IMR-90 (cell line): Measurements from ENCODE around the gene PTPN11.

ENCODE experiments used
- CEBPB ChIP-seq: IDR thresholded peaks from 2 replicates; pipeline ENCODE4 v1.6.1; 2012; ENCODE audit warnings: low read depth, low read length, improper control_type of control experiment
- MAFK ChIP-seq: IDR thresholded peaks from 2 replicates; pipeline ENCODE4 v1.6.1; 2012; ENCODE audit warnings: low read depth, low read length, improper control_type of control experiment
- MXI1 ChIP-seq: IDR thresholded peaks from 2 replicates; pipeline ENCODE4 v1.6.1; 2012; ENCODE audit warnings: low read depth, mild to moderate bottlenecking, low read length, moderate library complexity, borderline replicate concordance
- POLR2A ChIP-seq: IDR thresholded peaks from 2 replicates; pipeline ENCODE4 v1.6.1; 2012; ENCODE audit warnings: mild to moderate bottlenecking, low read depth, low read length
- RAD21 ChIP-seq: IDR thresholded peaks from 2 replicates; pipeline ENCODE4 v1.6.1; 2012; ENCODE audit warnings: low read length, improper control_type of control experiment
- RCOR1 ChIP-seq: IDR thresholded peaks from 2 replicates; pipeline ENCODE4 v1.6.1; 2012; ENCODE audit warnings: mild to moderate bottlenecking, low read length, improper control_type of control experiment; ENCODE audit not compliant: insufficient replicate concordance
- RFX5 ChIP-seq: IDR thresholded peaks from 2 replicates; pipeline ENCODE4 v1.8.0; 2012; ENCODE audit warnings: low read depth, mild to moderate bottlenecking, low read length, moderate library complexity
- SMC3 ChIP-seq: fragments of 150-350 bp; IDR thresholded peaks from 2 replicates; pipeline ENCODE4 v1.6.1; 2016; ENCODE audit warnings: low read depth, mild to moderate bottlenecking, antibody characterized with exemption, low read length, moderate library complexity
- TF ChIP-seq, protein P1 (sequence below): conservative IDR thresholded peaks from 2 replicates; pipeline ENCODE4 v1.5.1; 2012; ENCODE audit warnings: mild to moderate bottlenecking, low read depth, low read length, improper control_type of control experiment
- TF ChIP-seq, protein P2 (sequence below): fragments of 150-350 bp; IDR thresholded peaks from 2 replicates; pipeline ENCODE4 v1.6.1; 2017; ENCODE audit warnings: mild to moderate bottlenecking, antibody characterized with exemption, low read length, low read depth
- TF ChIP-seq, protein P3 (sequence below): fragments of 150-350 bp; IDR thresholded peaks from 2 replicates; pipeline ENCODE4 v1.6.1; 2016; ENCODE audit warnings: low read depth, mild to moderate bottlenecking, low read length, moderate library complexity, borderline replicate concordance

DNA sequence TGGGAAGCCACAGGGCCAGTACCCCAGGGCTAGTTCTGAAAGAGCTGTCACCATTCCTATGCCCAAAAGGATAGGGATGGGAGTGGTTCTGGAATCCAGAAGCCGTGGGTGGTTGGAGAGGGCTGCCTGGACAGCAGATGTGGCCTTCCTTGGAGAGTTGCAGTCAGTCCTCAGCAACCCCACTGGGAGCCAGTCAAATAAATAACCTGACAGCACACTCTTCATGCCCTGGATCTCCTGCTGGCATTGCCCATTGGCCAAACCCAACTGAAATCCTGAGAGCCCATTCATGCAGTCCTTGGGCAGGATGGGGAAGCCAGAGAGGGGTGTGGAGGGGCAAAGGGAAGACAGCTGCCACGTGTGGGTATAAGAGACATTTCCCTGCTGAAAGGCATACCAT lies 128.2 kb downstream of the PTPN11 start:
- no peak for TF ChIP-seq MXI1
- TF ChIP-seq, protein P1, sequence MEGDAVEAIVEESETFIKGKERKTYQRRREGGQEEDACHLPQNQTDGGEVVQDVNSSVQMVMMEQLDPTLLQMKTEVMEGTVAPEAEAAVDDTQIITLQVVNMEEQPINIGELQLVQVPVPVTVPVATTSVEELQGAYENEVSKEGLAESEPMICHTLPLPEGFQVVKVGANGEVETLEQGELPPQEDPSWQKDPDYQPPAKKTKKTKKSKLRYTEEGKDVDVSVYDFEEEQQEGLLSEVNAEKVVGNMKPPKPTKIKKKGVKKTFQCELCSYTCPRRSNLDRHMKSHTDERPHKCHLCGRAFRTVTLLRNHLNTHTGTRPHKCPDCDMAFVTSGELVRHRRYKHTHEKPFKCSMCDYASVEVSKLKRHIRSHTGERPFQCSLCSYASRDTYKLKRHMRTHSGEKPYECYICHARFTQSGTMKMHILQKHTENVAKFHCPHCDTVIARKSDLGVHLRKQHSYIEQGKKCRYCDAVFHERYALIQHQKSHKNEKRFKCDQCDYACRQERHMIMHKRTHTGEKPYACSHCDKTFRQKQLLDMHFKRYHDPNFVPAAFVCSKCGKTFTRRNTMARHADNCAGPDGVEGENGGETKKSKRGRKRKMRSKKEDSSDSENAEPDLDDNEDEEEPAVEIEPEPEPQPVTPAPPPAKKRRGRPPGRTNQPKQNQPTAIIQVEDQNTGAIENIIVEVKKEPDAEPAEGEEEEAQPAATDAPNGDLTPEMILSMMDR = no peak
- TF ChIP-seq SMC3 = no peak
- no peak for TF ChIP-seq POLR2A
- TF ChIP-seq RAD21 = no peak
- TF ChIP-seq RCOR1 = no peak
- TF ChIP-seq, protein P2, sequence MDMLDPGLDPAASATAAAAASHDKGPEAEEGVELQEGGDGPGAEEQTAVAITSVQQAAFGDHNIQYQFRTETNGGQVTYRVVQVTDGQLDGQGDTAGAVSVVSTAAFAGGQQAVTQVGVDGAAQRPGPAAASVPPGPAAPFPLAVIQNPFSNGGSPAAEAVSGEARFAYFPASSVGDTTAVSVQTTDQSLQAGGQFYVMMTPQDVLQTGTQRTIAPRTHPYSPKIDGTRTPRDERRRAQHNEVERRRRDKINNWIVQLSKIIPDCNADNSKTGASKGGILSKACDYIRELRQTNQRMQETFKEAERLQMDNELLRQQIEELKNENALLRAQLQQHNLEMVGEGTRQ = no peak
- no peak for TF ChIP-seq RFX5
- no peak for TF ChIP-seq CEBPB
- TF ChIP-seq, protein P3, sequence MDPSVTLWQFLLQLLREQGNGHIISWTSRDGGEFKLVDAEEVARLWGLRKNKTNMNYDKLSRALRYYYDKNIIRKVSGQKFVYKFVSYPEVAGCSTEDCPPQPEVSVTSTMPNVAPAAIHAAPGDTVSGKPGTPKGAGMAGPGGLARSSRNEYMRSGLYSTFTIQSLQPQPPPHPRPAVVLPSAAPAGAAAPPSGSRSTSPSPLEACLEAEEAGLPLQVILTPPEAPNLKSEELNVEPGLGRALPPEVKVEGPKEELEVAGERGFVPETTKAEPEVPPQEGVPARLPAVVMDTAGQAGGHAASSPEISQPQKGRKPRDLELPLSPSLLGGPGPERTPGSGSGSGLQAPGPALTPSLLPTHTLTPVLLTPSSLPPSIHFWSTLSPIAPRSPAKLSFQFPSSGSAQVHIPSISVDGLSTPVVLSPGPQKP = no peak
- no peak for TF ChIP-seq MAFK
